CD4-positive, alpha-beta T cell treated with Interleukin-2 at 100 ng/mL for 4 hours (primary cell): ENCODE data around the gene PITHD1.
A peak's percentile ranks its signal among the peaks of the same experiment; 100 is the strongest.
"Not testable (repeated sequence)": the region's sequence is repeated elsewhere in the genome, so short reads cannot be mapped to it uniquely, and the experiment has no call there.

ENCODE experiments used
- DNase-seq: peaks from one replicate; pipeline ENCODE4 v3.0.0-alpha.2; 2020; ENCODE audit warnings: low spot score

The PITHD1 gene

GRCh38 chr1:23799255-23799569 is 21.0 kb downstream of the PITHD1 start:
- no peak for DNase-seq

GRCh38 chr1:23799570-23800399 is 21.6 kb downstream of the PITHD1 start:
- DNase-seq: peak; percentile 41

- peak; percentile 97 for DNase-seq
These were observed 22.5 kb downstream of the PITHD1 start, which contains the start of gene GALE for GRCh38 chr1:23800400-23801337. GALE (minus strand) TSS chr1:23800754; CDS start chr1:23799007, 1,747 bp downstream.

- no peak for DNase-seq
These were observed 23.1 kb downstream of the PITHD1 start for GRCh38 chr1:23801338-23801748.

GRCh38 chr1:23801876-23802275 is 23.7 kb downstream of the PITHD1 start:
- no peak for DNase-seq

- not testable (repeated sequence) for DNase-seq
These were observed 24.7 kb downstream of the PITHD1 start for GRCh38 chr1:23802809-23803342.

- DNase-seq: no peak
These were observed 25.5 kb downstream of the PITHD1 start for GRCh38 chr1:23803674-23804073.

GRCh38 chr1:23804183-23804835 is 26.1 kb downstream of the PITHD1 start:
- no peak for DNase-seq

GRCh38 chr1:23805025-23805424 is 26.8 kb downstream of the PITHD1 start:
- no peak for DNase-seq

GRCh38 chr1:23806280-23806679 is 28.1 kb downstream of the PITHD1 start:
- DNase-seq: no peak

GRCh38 chr1:23807453-23807852 is 29.2 kb downstream of the PITHD1 start:
- DNase-seq: no peak

GRCh38 chr1:23809751-23810171 is 31.5 kb downstream of the PITHD1 start:
- peak; percentile 84 for DNase-seq

- DNase-seq: peak; percentile 62
These were observed 32.8 kb downstream of the PITHD1 start for GRCh38 chr1:23810818-23811540.

- no peak for DNase-seq
These were observed 35.8 kb downstream of the PITHD1 start for GRCh38 chr1:23814016-23814415.

GRCh38 chr1:23816361-23816760 is 38.1 kb downstream of the PITHD1 start:
- no peak for DNase-seq

GRCh38 chr1:23816906-23817305 is 38.7 kb downstream of the PITHD1 start:
- no peak for DNase-seq

- no peak for DNase-seq
These were observed 39.4 kb downstream of the PITHD1 start for GRCh38 chr1:23817633-23818032.

- DNase-seq: no peak
These were observed 45.5 kb downstream of the PITHD1 start for GRCh38 chr1:23823767-23824166.

- no peak for DNase-seq
These were observed 46.5 kb downstream of the PITHD1 start for GRCh38 chr1:23824711-23825075.

- DNase-seq: peak; percentile 87
These were observed 47.0 kb downstream of the PITHD1 start, which contains the start of gene HMGCL for GRCh38 chr1:23825076-23825761. HMGCL (minus strand) TSS chr1:23825429; CDS start chr1:23825415, 14 bp downstream.
